Measurements from ENCODE around the gene IFNL1. TPM values are rescaled to one million over a fixed set of nuclear protein-coding genes. Genes with fewer than 3 reads are reported as not detected.

IFNL1 gene
- total and polyA plus RNA-seq, 2 donors (not counting 1 experiment from before 2014, with no cell fraction given), result not detected

- peaks cover 23% of the 10 kb centered on the region for H3K4me1 Mint-ChIP-seq
- POLR2A ChIA-PET, result no interaction called here
These were observed 21.3 kb downstream of the IFNL1 start for GRCh38 chr19:39317476-39317875.

GRCh38 chr19:39318071-39318470 lies 21.9 kb downstream of the IFNL1 start:
- ATAC-seq (ENCODE audit: low read depth) (no peak), DNase-seq (no peak)
- TF ChIP-seq CTCF (IDR thresholded peaks at IDR 0.05), result no peak
- TF ChIP-seq EZH2 (IDR thresholded peaks at IDR 0.05; ENCODE audit: borderline replicate concordance, insufficient read depth, low read depth, low read length, poor library complexity, severe bottlenecking), result no peak
- no peaks in the 10 kb centered on the region for H3K9me3 ChIP-seq (ENCODE audit: control extremely low read depth in 1 of 3, control insufficient read depth in 2 of 3, insufficient read depth in 1 of 3, low read length in 2 of 3)
- no peak overlapping the region for H3K9ac ChIP-seq (ENCODE audit: low read length)
- Mint-ChIP-seq H3K27me3 (peaks cover 8% of the 10 kb centered on the region), H3K4me3 (no peak overlapping the region), H3K4me1 (peaks cover 26% of the 10 kb centered on the region), H3K27ac (no peak overlapping the region), H3K9me3 (ENCODE audit: insufficient read depth) (no peaks in the 10 kb centered on the region)
- H3K36me3 ChIP-seq (replicated peaks in 1 of 2; ENCODE audit: control extremely low read depth in 1 of 2, control insufficient read depth in 1 of 2, extremely low read depth in 1 of 2, insufficient read depth in 2 of 2, low read length in 1 of 2), result peaks cover 0 to 11% of the 10 kb centered on the region in 2 experiments
- 94% methylated on average over 5 of the region's 5 CpGs for WGBS (ENCODE audit: insufficient coverage)
- POLR2A ChIA-PET, result no interaction called here
- no peak overlapping the region for H3K4me3 ChIP-seq (ENCODE audit: control extremely low read depth in 1 of 5, extremely low read depth in 1 of 5, insufficient read depth in 1 of 5, low read depth in 2 of 5, low read length in 4 of 5)
- H3K4me1 ChIP-seq (ENCODE audit: control insufficient read depth in 2 of 2, insufficient read depth in 2 of 2, low read length in 2 of 2), result peaks cover 8 to 13% of the 10 kb centered on the region in 2 donors
- CTCF ChIA-PET, result no interaction called here
- H3K79me2 ChIP-seq (ENCODE audit: control insufficient read depth, insufficient read depth, low read length), result no peaks in the 10 kb centered on the region
- H3K27ac ChIP-seq (ENCODE audit: low read length in 2 of 2), result no peak overlapping the region
- peaks cover 0 to 6% (median 0%) of the 10 kb centered on the region in 4 experiments for H3K27me3 ChIP-seq (replicated peaks in 1 of 4; ENCODE audit: control extremely low read depth in 1 of 4, control insufficient read depth in 3 of 4, insufficient read depth in 4 of 4, low read length in 3 of 4)
- peaks cover 5% of the 10 kb centered on the region for H4K20me1 ChIP-seq (ENCODE audit: control insufficient read depth, insufficient read depth, low read length, poor library complexity, severe bottlenecking)
- intact Hi-C loops (cut with micrococcal nuclease), result no loop called here
- H2AFZ ChIP-seq (ENCODE audit: insufficient read depth, low read depth, low read length, poor library complexity, severe bottlenecking), result no peak overlapping the region
- H3K4me2 ChIP-seq (replicated peaks; ENCODE audit: low read depth, low read length, poor library complexity, severe bottlenecking), result no peak overlapping the region

More at GRCh38 chr19:39317476-39317875, 21.3 kb downstream of the IFNL1 start:
- peaks cover 0 to 11% of the 10 kb centered on the region in 2 experiments for H3K36me3 ChIP-seq (replicated peaks in 1 of 2; ENCODE audit: control extremely low read depth in 1 of 2, control insufficient read depth in 1 of 2, extremely low read depth in 1 of 2, insufficient read depth in 2 of 2, low read length in 1 of 2)
- H3K9ac ChIP-seq (ENCODE audit: low read length), result no peak overlapping the region
- peaks cover 0 to 6% (median 0%) of the 10 kb centered on the region in 4 experiments for H3K27me3 ChIP-seq (replicated peaks in 1 of 4; ENCODE audit: control extremely low read depth in 1 of 4, control insufficient read depth in 3 of 4, insufficient read depth in 4 of 4, low read length in 3 of 4)
- no peak overlapping the region for H3K4me3 ChIP-seq (ENCODE audit: control extremely low read depth in 1 of 5, extremely low read depth in 1 of 5, insufficient read depth in 1 of 5, low read depth in 2 of 5, low read length in 4 of 5)
- ATAC-seq (ENCODE audit: low read depth) (no peak), DNase-seq (no peak)
- H3K27ac ChIP-seq (ENCODE audit: low read length in 2 of 2), result no peak overlapping the region
- Mint-ChIP-seq H3K27ac (no peak overlapping the region), H3K27me3 (peaks cover 8% of the 10 kb centered on the region), H3K9me3 (ENCODE audit: insufficient read depth) (no peaks in the 10 kb centered on the region), H3K4me3 (no peak overlapping the region)
- intact Hi-C loops (cut with micrococcal nuclease), result no loop called here
- H3K4me2 ChIP-seq (replicated peaks; ENCODE audit: low read depth, low read length, poor library complexity, severe bottlenecking), result no peak overlapping the region
- peaks cover 5% of the 10 kb centered on the region for H4K20me1 ChIP-seq (ENCODE audit: control insufficient read depth, insufficient read depth, low read length, poor library complexity, severe bottlenecking)
- WGBS (ENCODE audit: insufficient coverage), result no CpG with 5 or more reads among the region's 4 CpGs
- H3K4me1 ChIP-seq (ENCODE audit: control insufficient read depth in 2 of 2, insufficient read depth in 2 of 2, low read length in 2 of 2), result peaks cover 8 to 13% of the 10 kb centered on the region in 2 donors
- no peak overlapping the region for H2AFZ ChIP-seq (ENCODE audit: insufficient read depth, low read depth, low read length, poor library complexity, severe bottlenecking)
- no peaks in the 10 kb centered on the region for H3K9me3 ChIP-seq (ENCODE audit: control extremely low read depth in 1 of 3, control insufficient read depth in 2 of 3, insufficient read depth in 1 of 3, low read length in 2 of 3)
- H3K79me2 ChIP-seq (ENCODE audit: control insufficient read depth, insufficient read depth, low read length), result no peaks in the 10 kb centered on the region
- CTCF ChIA-PET, result interaction anchor here (0.9 kb wide), 1 partner anchor 9 kb away, joined by 3 read pairs; no protein-coding TSS in a partner anchor
- TF ChIP-seq CTCF (IDR thresholded peaks at IDR 0.05) (no peak), EZH2 (IDR thresholded peaks at IDR 0.05; ENCODE audit: borderline replicate concordance, insufficient read depth, low read depth, low read length, poor library complexity, severe bottlenecking) (no peak)

Data from B cell (primary cell).